GM19099 (cell line): ENCODE results near the gene SPIRE1.

Source experiments
- POLR2A ChIP-seq: IDR thresholded peaks from 3 replicates; pipeline ENCODE4 v1.6.1; 2011; ENCODE audit warnings: low read depth; ENCODE audit not compliant: insufficient read length; ENCODE audit errors: extremely low read depth

Gene SPIRE1

DNA sequence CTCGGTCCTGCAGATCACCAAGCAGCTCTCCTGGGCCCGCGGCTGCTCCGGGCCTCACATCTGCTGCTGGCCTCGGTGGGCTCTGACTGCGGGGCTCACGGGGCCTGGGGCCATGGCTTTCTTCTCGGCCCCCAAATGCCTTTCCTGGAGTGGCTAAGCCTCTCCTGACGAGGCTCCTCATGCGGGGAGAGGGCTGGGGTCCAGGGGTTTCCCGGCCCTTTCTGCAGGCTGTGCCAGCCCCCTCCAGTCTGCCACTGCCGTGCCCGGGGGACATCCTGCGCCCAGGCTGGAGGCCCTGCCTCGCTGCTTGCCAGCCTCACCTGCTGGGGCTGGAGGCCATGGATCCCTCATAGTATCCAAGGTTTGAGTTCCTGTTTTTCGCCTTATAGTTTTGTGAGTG, 226.3 kb downstream of the SPIRE1 start:
- no peak for TF ChIP-seq POLR2A

DNA sequence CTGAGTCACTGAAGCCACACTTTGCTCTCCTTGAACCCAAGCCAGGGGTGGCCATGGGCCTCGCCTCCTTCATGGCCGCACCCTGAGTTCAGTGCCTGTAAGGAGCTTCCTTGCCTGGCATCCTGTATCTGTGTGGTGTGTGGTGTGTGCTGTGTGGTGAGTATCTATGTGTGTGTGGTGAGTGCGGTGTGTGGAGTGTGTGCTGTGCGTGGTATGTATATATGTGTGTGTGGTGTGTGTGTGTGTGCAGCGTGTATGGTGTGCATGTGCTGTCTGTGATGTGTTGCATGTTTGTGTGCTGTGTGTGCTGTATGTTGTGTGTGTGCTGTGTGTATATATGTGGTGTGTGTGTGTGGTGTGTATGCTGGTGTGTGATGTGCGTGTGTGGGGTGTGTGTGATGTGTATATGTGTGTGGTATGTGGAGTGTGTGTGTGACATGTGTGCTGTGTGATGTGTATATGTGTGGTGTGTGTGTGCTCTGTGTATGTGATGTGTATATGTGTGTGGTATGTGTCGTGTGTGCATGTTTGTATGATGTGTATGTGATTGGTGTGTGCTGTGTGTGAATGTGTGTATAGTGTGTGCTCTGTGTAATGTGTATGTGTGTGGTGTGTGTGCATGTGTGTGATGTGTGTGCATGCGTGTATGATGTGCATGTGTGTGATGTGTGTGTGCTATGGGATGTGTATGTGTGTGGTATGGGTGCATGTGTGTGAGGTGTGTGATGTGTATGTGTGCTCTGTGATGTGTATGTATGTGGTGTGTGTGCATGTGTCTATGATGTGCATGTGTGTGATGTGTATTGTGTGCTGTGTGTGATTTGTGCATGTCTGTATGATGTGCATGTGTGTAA, 227.5 kb downstream of the SPIRE1 start:
- no peak for TF ChIP-seq POLR2A

- TF ChIP-seq POLR2A: no peak
These were observed 228.4 kb downstream of the SPIRE1 start for GRCh38 chr18:12429556-12429955.

DNA sequence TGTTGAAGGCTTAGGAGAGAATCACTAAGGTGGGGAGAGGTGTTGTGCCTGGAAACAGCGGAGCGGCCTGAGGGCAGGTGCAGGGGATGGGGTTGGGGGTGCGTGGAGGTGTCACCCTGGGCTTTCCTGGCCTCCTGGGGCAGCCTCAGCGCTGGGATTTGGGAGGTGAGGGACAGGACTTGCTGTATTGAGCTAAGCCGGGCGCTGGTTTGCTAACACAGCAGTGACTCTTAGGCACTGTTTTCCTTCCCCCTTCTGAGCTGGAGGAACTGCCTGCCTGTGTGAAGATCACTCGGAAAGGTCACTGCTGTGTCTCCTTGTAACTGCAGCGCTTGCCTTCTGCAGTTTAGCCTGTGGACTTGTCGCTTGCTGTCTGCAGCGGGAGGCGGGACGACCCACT, 229.0 kb downstream of the SPIRE1 start:
- TF ChIP-seq POLR2A: no peak

DNA sequence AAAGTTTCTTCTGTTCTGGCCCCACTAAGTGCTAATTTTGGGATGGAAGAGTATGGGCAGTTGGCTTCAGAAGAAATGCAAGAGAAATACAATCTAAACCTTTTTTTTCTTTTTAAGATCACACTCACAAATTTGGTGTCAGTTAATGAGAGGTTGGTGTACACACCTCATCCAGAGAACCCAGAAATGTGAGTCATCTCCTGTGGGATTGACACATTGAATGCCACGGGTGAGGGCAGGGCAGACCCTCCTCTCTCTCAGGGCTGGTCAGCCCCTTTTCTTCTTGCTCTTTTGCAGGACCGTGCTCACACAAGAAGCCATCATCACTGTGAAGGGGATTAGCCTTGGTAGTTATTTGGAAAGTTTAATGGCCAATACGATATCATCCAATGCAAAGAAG, 231.0 kb downstream of the SPIRE1 start:
- TF ChIP-seq POLR2A: no peak

DNA sequence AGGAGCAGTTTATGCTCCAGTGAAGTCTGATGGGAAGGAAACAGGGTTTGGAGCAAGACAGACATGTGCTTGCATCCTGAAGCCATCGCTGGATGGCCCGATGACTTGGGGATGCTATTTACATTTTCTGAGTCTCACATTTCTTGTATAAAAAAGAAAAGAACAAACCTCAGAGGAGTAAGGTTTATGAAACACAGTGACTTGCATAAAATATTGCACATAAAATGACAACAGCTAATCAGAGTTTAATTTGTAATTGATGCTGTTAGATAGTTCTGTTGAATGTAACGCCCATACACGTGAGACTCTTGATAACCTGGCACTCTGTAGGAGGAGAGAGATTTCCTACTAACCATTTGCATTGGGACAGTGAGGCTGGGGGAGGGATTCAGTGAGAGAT, 233.7 kb downstream of the SPIRE1 start:
- TF ChIP-seq POLR2A: no peak

GRCh38 chr18:12423820-12424219, 234.1 kb downstream of the SPIRE1 start:
- no peak for TF ChIP-seq POLR2A

DNA sequence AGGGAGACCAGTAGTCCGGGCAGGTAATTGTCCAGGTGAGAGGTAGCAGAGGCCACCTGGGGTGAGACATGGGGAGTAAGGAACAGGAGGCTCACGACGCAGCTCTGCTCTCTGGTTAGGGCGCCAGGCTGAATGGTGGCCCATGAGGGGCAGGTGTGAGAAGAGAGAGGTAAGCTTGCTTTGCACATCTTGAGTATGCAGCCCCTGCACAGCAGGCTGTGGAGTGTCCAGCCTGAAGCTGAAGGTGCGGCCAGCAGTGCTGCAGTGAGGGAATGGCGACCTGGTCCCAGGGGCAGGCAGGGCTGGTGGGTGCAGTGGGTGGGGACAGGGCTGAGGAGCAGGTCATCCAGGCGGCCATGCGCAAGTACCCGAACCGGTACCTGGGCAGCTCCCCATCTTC, 234.5 kb downstream of the SPIRE1 start:
- TF ChIP-seq POLR2A: no peak

- TF ChIP-seq POLR2A: no peak
These were observed 235.0 kb downstream of the SPIRE1 start for GRCh38 chr18:12422936-12423335.

DNA sequence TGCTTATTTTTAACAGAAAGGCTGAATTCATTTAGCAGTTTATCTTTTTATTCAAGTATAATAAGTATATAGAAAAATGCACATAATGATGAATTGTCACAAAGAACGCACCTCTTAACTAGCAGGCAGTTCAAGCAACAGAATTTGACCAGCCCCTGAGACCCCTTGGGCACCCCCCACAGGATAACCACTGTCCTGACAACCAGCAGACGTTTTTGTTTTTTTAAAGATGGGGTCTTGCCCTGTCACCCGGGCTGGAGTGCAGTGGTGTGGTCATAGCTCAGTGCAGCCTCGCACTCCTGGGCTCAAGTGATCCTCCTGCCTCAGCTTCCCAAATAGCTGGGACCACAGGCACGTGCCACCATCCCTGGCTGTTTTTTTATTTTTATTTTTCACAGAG, 236.2 kb downstream of the SPIRE1 start:
- no peak for TF ChIP-seq POLR2A

DNA sequence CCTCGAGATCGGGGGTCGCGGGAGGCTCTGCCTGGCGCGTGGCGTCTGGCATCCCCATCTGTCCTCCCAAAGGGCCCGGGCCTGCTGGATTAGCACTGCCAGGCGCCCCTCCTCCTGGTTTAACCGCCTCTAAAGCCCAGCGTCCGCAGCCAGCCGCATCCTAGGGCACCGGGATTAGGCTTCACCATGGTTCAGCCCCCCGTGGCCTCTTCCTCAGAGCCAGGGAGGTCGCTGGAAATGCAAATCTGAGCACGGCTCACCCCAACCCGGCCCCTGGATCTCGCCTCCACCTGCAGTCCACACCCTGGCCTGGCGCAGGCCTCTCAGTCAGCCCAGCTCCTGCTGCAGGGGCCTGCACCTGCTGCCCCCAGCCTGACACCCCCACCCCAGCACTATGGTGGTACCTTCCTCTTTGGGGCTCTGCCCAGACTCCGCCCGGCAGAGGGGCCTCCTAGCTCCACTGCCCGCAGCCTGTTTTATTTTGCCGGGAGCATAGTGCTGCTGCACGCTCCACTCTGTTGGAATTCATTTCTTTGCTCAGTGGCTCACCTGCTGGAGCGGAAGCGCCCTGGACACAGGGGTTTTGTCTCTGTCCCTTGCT, 237.0 kb downstream of the SPIRE1 start:
- TF ChIP-seq POLR2A: no peak

DNA sequence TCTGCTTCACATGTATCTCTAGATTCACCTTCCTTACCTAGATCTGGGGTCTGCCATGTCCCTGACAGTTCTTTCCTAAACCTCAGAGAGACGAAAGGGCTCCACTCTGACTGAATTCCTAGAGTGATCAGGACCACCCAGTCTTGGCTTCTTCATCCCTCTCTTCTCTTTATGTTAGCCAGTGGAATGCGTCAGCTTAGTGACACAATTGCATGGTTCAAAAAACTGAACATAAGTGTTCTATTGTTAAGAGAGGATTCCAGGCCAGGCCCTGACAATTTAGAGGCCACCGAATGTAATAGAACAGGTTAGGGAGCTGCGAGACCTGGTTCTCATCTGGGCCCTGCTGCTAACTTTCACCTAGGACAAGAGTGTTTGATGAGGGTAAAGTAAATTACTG, 240.2 kb downstream of the SPIRE1 start:
- no peak for TF ChIP-seq POLR2A

DNA sequence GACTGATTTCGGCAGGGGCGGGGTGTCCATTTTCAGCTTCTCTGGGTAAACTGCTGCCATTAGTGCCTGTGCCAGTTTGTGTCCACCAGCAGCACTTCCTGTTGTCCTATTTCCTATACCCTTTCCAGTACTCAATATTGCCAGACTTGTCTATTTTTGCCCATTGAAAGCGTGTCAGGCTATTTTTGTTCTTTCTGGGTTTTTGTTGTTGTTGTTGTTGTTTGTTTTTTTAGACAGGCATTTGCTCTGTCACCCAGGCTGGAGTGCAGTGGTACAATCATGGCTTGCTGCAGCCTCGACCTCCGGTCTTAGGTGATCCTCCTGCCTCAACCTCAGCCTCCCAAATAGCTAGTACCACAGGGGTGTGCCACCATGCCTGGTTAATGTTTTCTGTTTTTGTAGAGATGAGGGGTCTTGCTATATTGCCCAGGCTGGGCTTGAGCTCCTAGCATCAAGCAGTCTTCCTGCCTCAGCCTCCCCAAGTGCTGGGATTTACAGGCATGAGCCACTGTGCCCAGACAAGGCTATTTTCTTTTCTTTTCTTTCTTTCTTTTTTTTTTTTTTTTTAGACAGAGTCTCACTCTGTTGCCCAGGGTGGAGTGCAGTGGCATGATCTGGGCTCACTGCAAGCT, 241.7 kb downstream of the SPIRE1 start:
- TF ChIP-seq POLR2A: no peak

DNA sequence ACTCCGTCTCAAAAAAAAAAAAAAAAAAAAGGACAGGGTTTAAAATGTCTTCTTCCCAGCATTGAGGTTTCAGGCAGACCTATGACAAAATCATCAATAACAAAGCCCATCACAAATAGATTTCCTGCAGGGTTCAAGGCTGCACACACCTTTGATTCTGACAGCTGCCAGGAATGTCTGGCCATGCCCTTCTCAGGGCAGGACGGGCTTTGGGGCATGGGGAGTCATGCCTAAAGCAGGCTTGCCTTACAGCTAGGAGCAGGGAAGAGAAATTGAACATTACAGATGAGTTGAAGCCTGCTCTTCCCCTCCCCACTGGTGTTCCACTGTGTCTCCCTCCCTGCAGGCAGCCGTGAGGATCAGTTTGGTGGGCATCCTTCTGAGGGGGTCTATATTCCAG, 246.5 kb downstream of the SPIRE1 start:
- TF ChIP-seq POLR2A: no peak

GRCh38 chr18:12410081-12410481, 247.8 kb downstream of the SPIRE1 start:
- TF ChIP-seq POLR2A: no peak

DNA sequence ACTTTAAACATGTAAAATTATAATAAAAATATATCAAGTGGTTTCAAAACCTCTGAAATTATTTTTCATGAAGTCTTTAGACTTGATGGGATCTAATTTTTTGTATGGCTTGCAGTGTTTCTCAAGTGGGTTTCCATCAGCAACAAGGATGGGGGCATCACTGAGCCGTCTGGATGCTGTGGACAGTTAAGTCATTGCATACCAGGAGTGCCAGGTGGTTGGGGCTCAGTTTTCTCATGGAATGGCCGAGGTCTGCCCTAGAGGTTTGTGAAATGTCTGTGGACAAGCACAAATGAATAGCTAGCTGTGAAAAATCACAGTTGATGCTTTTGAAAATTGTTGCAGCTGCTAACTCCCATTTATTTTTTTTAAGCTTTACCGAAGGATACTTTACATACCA, 248.4 kb downstream of the SPIRE1 start:
- TF ChIP-seq POLR2A: no peak
